Measurements from ENCODE around the gene RNLS.

DNA sequence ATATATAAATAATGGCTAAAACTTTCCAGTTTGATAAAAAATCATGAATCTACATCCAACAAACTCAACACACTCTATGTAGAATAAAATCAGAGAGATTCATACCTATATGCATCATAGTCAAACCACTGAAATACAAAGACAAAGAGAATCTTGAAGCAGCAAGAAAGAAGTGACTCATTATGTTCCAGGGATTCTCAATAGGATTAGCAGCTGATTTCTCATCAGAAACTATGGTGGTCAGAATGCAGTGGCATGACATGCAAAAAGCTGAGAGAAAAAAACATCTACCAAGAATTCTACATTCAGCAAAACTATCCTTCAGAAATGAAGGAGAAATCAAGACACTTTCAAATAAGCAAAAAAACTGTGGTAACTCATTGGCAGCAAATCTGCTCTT, 187.4 kb downstream of the RNLS start:
- TF ChIP-seq EGR1 (IDR thresholded peaks at IDR 0.05; ENCODE audit: borderline replicate concordance, low read depth, low read length) (no peak), GABPA (IDR thresholded peaks at IDR 0.05; ENCODE audit: borderline replicate concordance, insufficient read depth, low read length) (no peak), NRF1 (IDR thresholded peaks at IDR 0.05; ENCODE audit: low read depth, low read length) (no peak), TAF1 (IDR thresholded peaks at IDR 0.05; ENCODE audit: low read depth, low read length) (no peak), POLR2A (IDR thresholded peaks at IDR 0.05; ENCODE audit: control extremely low read depth in 1 of 2, low read depth in 2 of 2, low read length in 2 of 2) (no peak), YY1 (IDR thresholded peaks at IDR 0.05; ENCODE audit: low read depth, low read length) (no peak), CHD1 (IDR thresholded peaks at IDR 0.05; ENCODE audit: low read depth, low read length) (no peak), EZH2 (IDR thresholded peaks at IDR 0.05; ENCODE audit: low read depth, low read length, severe bottlenecking) (no peak), CHD2 (IDR thresholded peaks at IDR 0.05; ENCODE audit: low read length) (no peak)
- TF ChIP-seq, protein P1, sequence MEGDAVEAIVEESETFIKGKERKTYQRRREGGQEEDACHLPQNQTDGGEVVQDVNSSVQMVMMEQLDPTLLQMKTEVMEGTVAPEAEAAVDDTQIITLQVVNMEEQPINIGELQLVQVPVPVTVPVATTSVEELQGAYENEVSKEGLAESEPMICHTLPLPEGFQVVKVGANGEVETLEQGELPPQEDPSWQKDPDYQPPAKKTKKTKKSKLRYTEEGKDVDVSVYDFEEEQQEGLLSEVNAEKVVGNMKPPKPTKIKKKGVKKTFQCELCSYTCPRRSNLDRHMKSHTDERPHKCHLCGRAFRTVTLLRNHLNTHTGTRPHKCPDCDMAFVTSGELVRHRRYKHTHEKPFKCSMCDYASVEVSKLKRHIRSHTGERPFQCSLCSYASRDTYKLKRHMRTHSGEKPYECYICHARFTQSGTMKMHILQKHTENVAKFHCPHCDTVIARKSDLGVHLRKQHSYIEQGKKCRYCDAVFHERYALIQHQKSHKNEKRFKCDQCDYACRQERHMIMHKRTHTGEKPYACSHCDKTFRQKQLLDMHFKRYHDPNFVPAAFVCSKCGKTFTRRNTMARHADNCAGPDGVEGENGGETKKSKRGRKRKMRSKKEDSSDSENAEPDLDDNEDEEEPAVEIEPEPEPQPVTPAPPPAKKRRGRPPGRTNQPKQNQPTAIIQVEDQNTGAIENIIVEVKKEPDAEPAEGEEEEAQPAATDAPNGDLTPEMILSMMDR (IDR thresholded peaks at IDR 0.05; ENCODE audit: control extremely low read depth in 1 of 3, insufficient read depth in 1 of 3, low read depth in 1 of 3, low read length in 3 of 3) = no peak
- TF ChIP-seq, protein P2, sequence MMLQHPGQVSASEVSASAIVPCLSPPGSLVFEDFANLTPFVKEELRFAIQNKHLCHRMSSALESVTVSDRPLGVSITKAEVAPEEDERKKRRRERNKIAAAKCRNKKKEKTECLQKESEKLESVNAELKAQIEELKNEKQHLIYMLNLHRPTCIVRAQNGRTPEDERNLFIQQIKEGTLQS (IDR thresholded peaks at IDR 0.05; ENCODE audit: insufficient read depth, low read depth, low read length) = no peak
